Erythroblast (primary cell): ENCODE data around the gene SLC39A13.

Experiments used
- GATA1 ChIP-seq: IDR thresholded peaks from 2 replicates; pipeline ENCODE4 v1.6.1; 2011; ENCODE audit warnings: low read depth, mild to moderate bottlenecking, control low read depth, low read length, moderate library complexity
- POLR2A ChIP-seq: IDR thresholded peaks from 2 replicates; pipeline ENCODE4 v1.6.1; 2011; ENCODE audit warnings: mild to moderate bottlenecking, low read length

- TF ChIP-seq POLR2A (no peak), GATA1 (no peak)
Observed at GRCh38 chr11:47359162-47359561, 49.2 kb upstream of the SLC39A13 start.
